Keratinocyte (primary cell): Measurements from ENCODE around the gene PSMB11.

Experiments
- CTCF ChIP-seq, 3 experiments: IDR thresholded peaks in 1 of 3; conservative IDR thresholded peaks in 1 of 3; optimal IDR thresholded peaks in 1 of 3; 2 replicates in 2 of 3; 3 replicates in 1 of 3; pipeline versions ENCODE3 to v1.5.1; 2011; ENCODE audit warnings: low read length in 3 of 3, mild to moderate bottlenecking in 3 of 3, moderate library complexity in 2 of 3, control low read depth in 1 of 3, inconsistent platforms in 1 of 3; ENCODE audit not compliant: insufficient read depth in 2 of 3; ENCODE audit errors: extremely low read depth in 1 of 3
- EZH2 ChIP-seq: IDR thresholded peaks from one replicate; pipeline ENCODE4 v1.6.1; 2012; ENCODE audit warnings: inconsistent platforms, mild to moderate bottlenecking, low read length, moderate library complexity

GRCh38 chr14:22998329-22999012, 43.5 kb upstream of the PSMB11 start:
- TF ChIP-seq CTCF (optimal IDR thresholded peaks at IDR 0.05 in 1 of 3, IDR thresholded peaks at IDR 0.05 in 1 of 3, conservative IDR thresholded peaks at IDR 0.05 in 1 of 3; ENCODE audit: extremely low read depth in 1 of 3, insufficient read depth in 2 of 3, low read length in 3 of 3) = no peak
- no peak for TF ChIP-seq EZH2
